ENCODE measurements around the gene SPART.

SPART gene

GRCh38 chr13:36355632-36356031, 9.4 kb upstream of the SPART start:
- no peaks in the 10 kb centered on the region for H3K9me3 ChIP-seq (ENCODE audit: control insufficient read depth in 2 of 2, low read length in 2 of 2)
- no peak overlapping the region for H3K9ac ChIP-seq (ENCODE audit: low read depth in 1 of 2, low read length in 2 of 2)
- no peaks in the 10 kb centered on the region for H3K27me3 ChIP-seq (ENCODE audit: control insufficient read depth in 2 of 2, insufficient read depth in 2 of 2, low read length in 2 of 2)
- no peak overlapping the region for H3K4me3 ChIP-seq (ENCODE audit: low read length in 2 of 2)
- H3K27ac ChIP-seq (ENCODE audit: low read depth in 2 of 2, low read length in 2 of 2): no peak overlapping the region
- no peaks in the 10 kb centered on the region for H3K36me3 ChIP-seq (ENCODE audit: control insufficient read depth in 2 of 2, insufficient read depth in 2 of 2, low read length in 2 of 2)
- H3K4me1 ChIP-seq (ENCODE audit: control insufficient read depth in 2 of 2, insufficient read depth in 2 of 2, low read length in 2 of 2): no peaks in the 10 kb centered on the region

- Histone ChIP-seq H3K4me1 (ENCODE audit: control insufficient read depth in 2 of 2, insufficient read depth in 2 of 2, low read length in 2 of 2) (no peaks in the 10 kb centered on the region), H3K27me3 (ENCODE audit: control insufficient read depth in 2 of 2, insufficient read depth in 2 of 2, low read length in 2 of 2) (no peaks in the 10 kb centered on the region), H3K4me3 (ENCODE audit: low read length in 2 of 2) (no peak overlapping the region), H3K9ac (ENCODE audit: low read depth in 1 of 2, low read length in 2 of 2) (no peak overlapping the region), H3K9me3 (ENCODE audit: control insufficient read depth in 2 of 2, low read length in 2 of 2) (no peaks in the 10 kb centered on the region), H3K27ac (ENCODE audit: low read depth in 2 of 2, low read length in 2 of 2) (no peak overlapping the region), H3K36me3 (ENCODE audit: control insufficient read depth in 2 of 2, insufficient read depth in 2 of 2, low read length in 2 of 2) (no peaks in the 10 kb centered on the region)
Measured at GRCh38 chr13:36354842-36355623, 8.8 kb upstream of the SPART start.

- H3K27me3 ChIP-seq (ENCODE audit: control insufficient read depth in 2 of 2, insufficient read depth in 2 of 2, low read length in 2 of 2): no peaks in the 10 kb centered on the region
- H3K4me1 ChIP-seq (ENCODE audit: control insufficient read depth in 2 of 2, insufficient read depth in 2 of 2, low read length in 2 of 2): no peaks in the 10 kb centered on the region
- H3K9ac ChIP-seq (ENCODE audit: low read depth in 1 of 2, low read length in 2 of 2): no peak overlapping the region
- H3K27ac ChIP-seq (ENCODE audit: low read depth in 2 of 2, low read length in 2 of 2): no peak overlapping the region
- no peaks in the 10 kb centered on the region for H3K36me3 ChIP-seq (ENCODE audit: control insufficient read depth in 2 of 2, insufficient read depth in 2 of 2, low read length in 2 of 2)
- no peaks in the 10 kb centered on the region for H3K9me3 ChIP-seq (ENCODE audit: control insufficient read depth in 2 of 2, low read length in 2 of 2)
- no peak overlapping the region for H3K4me3 ChIP-seq (ENCODE audit: low read length in 2 of 2)
Measured at GRCh38 chr13:36353001-36353400, 6.8 kb upstream of the SPART start.

GRCh38 chr13:36352350-36352749, 6.2 kb upstream of the SPART start:
- H3K4me3 ChIP-seq (ENCODE audit: low read length in 2 of 2): no peak overlapping the region
- H3K4me1 ChIP-seq (ENCODE audit: control insufficient read depth in 2 of 2, insufficient read depth in 2 of 2, low read length in 2 of 2): no peaks in the 10 kb centered on the region
- H3K27me3 ChIP-seq (ENCODE audit: control insufficient read depth in 2 of 2, insufficient read depth in 2 of 2, low read length in 2 of 2): no peaks in the 10 kb centered on the region
- H3K9me3 ChIP-seq (ENCODE audit: control insufficient read depth in 2 of 2, low read length in 2 of 2): no peaks in the 10 kb centered on the region
- no peak overlapping the region for H3K27ac ChIP-seq (ENCODE audit: low read depth in 2 of 2, low read length in 2 of 2)
- H3K9ac ChIP-seq (ENCODE audit: low read depth in 1 of 2, low read length in 2 of 2): no peak overlapping the region
- no peaks in the 10 kb centered on the region for H3K36me3 ChIP-seq (ENCODE audit: control insufficient read depth in 2 of 2, insufficient read depth in 2 of 2, low read length in 2 of 2)

- Histone ChIP-seq H3K27ac (ENCODE audit: low read depth in 2 of 2, low read length in 2 of 2) (no peak overlapping the region), H3K4me1 (ENCODE audit: control insufficient read depth in 2 of 2, insufficient read depth in 2 of 2, low read length in 2 of 2) (peaks cover 0 to 4% of the 10 kb centered on the region in 2 donors), H3K36me3 (ENCODE audit: control insufficient read depth in 2 of 2, insufficient read depth in 2 of 2, low read length in 2 of 2) (no peaks in the 10 kb centered on the region), H3K27me3 (ENCODE audit: control insufficient read depth in 2 of 2, insufficient read depth in 2 of 2, low read length in 2 of 2) (peaks cover 0 to 6% of the 10 kb centered on the region in 2 donors), H3K9ac (ENCODE audit: low read depth in 1 of 2, low read length in 2 of 2) (no peak overlapping the region), H3K4me3 (ENCODE audit: low read length in 2 of 2) (no peak overlapping the region), H3K9me3 (ENCODE audit: control insufficient read depth in 2 of 2, low read length in 2 of 2) (no peaks in the 10 kb centered on the region)
Measured at GRCh38 chr13:36347531-36348210, 1.5 kb upstream of the SPART start.

GRCh38 chr13:36345438-36346221, 564 bp downstream of the SPART start:
- H3K27ac ChIP-seq (ENCODE audit: low read depth in 2 of 2, low read length in 2 of 2): peak overlapping the region; percentile 86 to 94
- peaks cover 0 to 4% of the 10 kb centered on the region in 2 donors for H3K4me1 ChIP-seq (ENCODE audit: control insufficient read depth in 2 of 2, insufficient read depth in 2 of 2, low read length in 2 of 2)
- peak overlapping the region; percentile 81 for H3K4me3 ChIP-seq (ENCODE audit: low read length in 2 of 2)
- peak overlapping the region; percentile 76 to 83 for H3K9ac ChIP-seq (ENCODE audit: low read depth in 1 of 2, low read length in 2 of 2)
- no peaks in the 10 kb centered on the region for H3K9me3 ChIP-seq (ENCODE audit: control insufficient read depth in 2 of 2, low read length in 2 of 2)
- peaks cover 0 to 6% of the 10 kb centered on the region in 2 donors for H3K27me3 ChIP-seq (ENCODE audit: control insufficient read depth in 2 of 2, insufficient read depth in 2 of 2, low read length in 2 of 2)
- no peaks in the 10 kb centered on the region for H3K36me3 ChIP-seq (ENCODE audit: control insufficient read depth in 2 of 2, insufficient read depth in 2 of 2, low read length in 2 of 2)

GRCh38 chr13:36344886-36345437, 1.2 kb downstream of the SPART start:
- H3K27me3 ChIP-seq (ENCODE audit: control insufficient read depth in 2 of 2, insufficient read depth in 2 of 2, low read length in 2 of 2): peaks cover 0 to 6% of the 10 kb centered on the region in 2 donors
- no peaks in the 10 kb centered on the region for H3K36me3 ChIP-seq (ENCODE audit: control insufficient read depth in 2 of 2, insufficient read depth in 2 of 2, low read length in 2 of 2)
- peak overlapping the region; percentile 76 to 83 for H3K9ac ChIP-seq (ENCODE audit: low read depth in 1 of 2, low read length in 2 of 2)
- peaks cover 0 to 4% of the 10 kb centered on the region in 2 donors for H3K4me1 ChIP-seq (ENCODE audit: control insufficient read depth in 2 of 2, insufficient read depth in 2 of 2, low read length in 2 of 2)
- H3K4me3 ChIP-seq (ENCODE audit: low read length in 2 of 2): peak overlapping the region; percentile 81
- no peaks in the 10 kb centered on the region for H3K9me3 ChIP-seq (ENCODE audit: control insufficient read depth in 2 of 2, low read length in 2 of 2)
- H3K27ac ChIP-seq (ENCODE audit: low read depth in 2 of 2, low read length in 2 of 2): peak overlapping the region; percentile 86 to 94

GRCh38 chr13:36344173-36344572, 2.0 kb downstream of the SPART start:
- H3K9ac ChIP-seq (ENCODE audit: low read depth in 1 of 2, low read length in 2 of 2): no peak overlapping the region
- no peak overlapping the region for H3K4me3 ChIP-seq (ENCODE audit: low read length in 2 of 2)
- H3K9me3 ChIP-seq (ENCODE audit: control insufficient read depth in 2 of 2, low read length in 2 of 2): no peaks in the 10 kb centered on the region
- H3K27me3 ChIP-seq (ENCODE audit: control insufficient read depth in 2 of 2, insufficient read depth in 2 of 2, low read length in 2 of 2): peaks cover 0 to 6% of the 10 kb centered on the region in 2 donors
- H3K4me1 ChIP-seq (ENCODE audit: control insufficient read depth in 2 of 2, insufficient read depth in 2 of 2, low read length in 2 of 2): peaks cover 0 to 4% of the 10 kb centered on the region in 2 donors
- H3K27ac ChIP-seq (ENCODE audit: low read depth in 2 of 2, low read length in 2 of 2): no peak overlapping the region
- H3K36me3 ChIP-seq (ENCODE audit: control insufficient read depth in 2 of 2, insufficient read depth in 2 of 2, low read length in 2 of 2): no peaks in the 10 kb centered on the region

- Histone ChIP-seq H3K4me1 (ENCODE audit: control insufficient read depth in 2 of 2, insufficient read depth in 2 of 2, low read length in 2 of 2) (peaks cover 0 to 4% of the 10 kb centered on the region in 2 donors), H3K27ac (ENCODE audit: low read depth in 2 of 2, low read length in 2 of 2) (no peak overlapping the region), H3K36me3 (ENCODE audit: control insufficient read depth in 2 of 2, insufficient read depth in 2 of 2, low read length in 2 of 2) (no peaks in the 10 kb centered on the region), H3K27me3 (ENCODE audit: control insufficient read depth in 2 of 2, insufficient read depth in 2 of 2, low read length in 2 of 2) (peaks cover 0 to 6% of the 10 kb centered on the region in 2 donors), H3K4me3 (ENCODE audit: low read length in 2 of 2) (no peak overlapping the region), H3K9ac (ENCODE audit: low read depth in 1 of 2, low read length in 2 of 2) (no peak overlapping the region), H3K9me3 (ENCODE audit: control insufficient read depth in 2 of 2, low read length in 2 of 2) (no peaks in the 10 kb centered on the region)
Measured at GRCh38 chr13:36343766-36344165, 2.4 kb downstream of the SPART start.
